ENCODE results near the gene SLC17A9. TPM values are rescaled to one million over a fixed set of nuclear protein-coding genes. Genes with fewer than 3 reads are reported as not detected.

SLC17A9 gene
- total and polyA plus RNA-seq, 10 donors: 18.8 to 95.3 (median 34.2) TPM

DNA sequence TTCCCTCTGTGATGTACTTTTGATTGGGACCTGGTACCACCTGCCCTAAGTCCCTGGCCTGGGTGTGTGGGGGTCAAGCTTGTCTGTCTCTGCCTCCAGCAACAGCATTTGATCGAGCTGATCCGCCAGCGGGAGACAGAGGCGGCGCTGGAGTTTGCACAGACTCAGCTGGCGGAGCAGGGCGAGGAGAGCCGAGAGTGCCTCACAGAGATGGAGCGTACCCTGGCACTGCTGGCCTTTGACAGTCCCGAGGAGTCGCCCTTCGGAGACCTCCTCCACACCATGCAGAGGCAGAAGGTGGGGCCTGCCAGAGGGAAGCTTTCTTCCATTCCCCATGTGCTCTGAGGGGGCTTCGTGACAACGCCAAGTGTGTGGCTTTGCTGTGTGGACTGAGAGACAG, 9.1 kb upstream of the SLC17A9 start:
- Histone ChIP-seq H3K4me3 (no peak overlapping the region), H3K9me3 (no peaks in the 10 kb centered on the region), H3K27ac (no peak overlapping the region), H3K36me3 (peaks cover 0 to 78% (median 69%) of the 10 kb centered on the region in 6 donors), H3K27me3 (replicated peaks in 1 of 7) (no peaks in the 10 kb centered on the region), H3K4me1 (peaks cover 13 to 43% (median 30%) of the 10 kb centered on the region in 6 donors)
- peak; percentile 68 for DNase-seq
- 95 to 97% (median 95%) methylated on average over 14 of the region's 14 CpGs for WGBS, 5 donors
- TF ChIP-seq POLR2A (IDR thresholded peaks at IDR 0.05): no peak
- intact Hi-C loops (cut with DNase I; ENCODE audit: low total_unique reads): no loop called here

DNA sequence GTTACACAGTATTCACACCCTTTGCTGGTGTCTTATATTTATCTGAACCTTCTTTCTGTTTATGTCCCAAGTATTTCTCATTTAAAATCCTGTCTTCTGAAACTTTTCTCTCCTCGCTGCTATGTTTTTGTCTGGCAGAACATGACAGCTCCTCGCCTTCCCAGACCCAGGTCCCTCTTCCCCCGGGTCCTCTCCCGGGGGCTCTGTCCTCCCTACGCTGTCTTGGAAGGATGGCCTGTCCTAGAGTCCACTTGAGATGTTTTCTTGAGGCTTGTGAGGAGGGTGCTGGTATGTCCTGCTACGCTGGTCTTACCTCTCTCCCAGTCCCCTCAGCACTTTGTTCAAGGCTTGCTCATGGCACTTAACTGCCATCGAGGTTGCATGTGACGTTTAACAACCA, 8.3 kb upstream of the SLC17A9 start:
- Histone ChIP-seq H3K4me1 (peaks cover 8 to 35% (median 24%) of the 10 kb centered on the region in 6 donors), H3K27ac (no peak overlapping the region), H3K4me3 (no peak overlapping the region), H3K27me3 (replicated peaks in 1 of 7) (no peaks in the 10 kb centered on the region), H3K36me3 (peaks cover 0 to 86% (median 70%) of the 10 kb centered on the region in 6 donors), H3K9me3 (no peaks in the 10 kb centered on the region)
- peak; percentile 28 for DNase-seq
- TF ChIP-seq, protein P1, sequence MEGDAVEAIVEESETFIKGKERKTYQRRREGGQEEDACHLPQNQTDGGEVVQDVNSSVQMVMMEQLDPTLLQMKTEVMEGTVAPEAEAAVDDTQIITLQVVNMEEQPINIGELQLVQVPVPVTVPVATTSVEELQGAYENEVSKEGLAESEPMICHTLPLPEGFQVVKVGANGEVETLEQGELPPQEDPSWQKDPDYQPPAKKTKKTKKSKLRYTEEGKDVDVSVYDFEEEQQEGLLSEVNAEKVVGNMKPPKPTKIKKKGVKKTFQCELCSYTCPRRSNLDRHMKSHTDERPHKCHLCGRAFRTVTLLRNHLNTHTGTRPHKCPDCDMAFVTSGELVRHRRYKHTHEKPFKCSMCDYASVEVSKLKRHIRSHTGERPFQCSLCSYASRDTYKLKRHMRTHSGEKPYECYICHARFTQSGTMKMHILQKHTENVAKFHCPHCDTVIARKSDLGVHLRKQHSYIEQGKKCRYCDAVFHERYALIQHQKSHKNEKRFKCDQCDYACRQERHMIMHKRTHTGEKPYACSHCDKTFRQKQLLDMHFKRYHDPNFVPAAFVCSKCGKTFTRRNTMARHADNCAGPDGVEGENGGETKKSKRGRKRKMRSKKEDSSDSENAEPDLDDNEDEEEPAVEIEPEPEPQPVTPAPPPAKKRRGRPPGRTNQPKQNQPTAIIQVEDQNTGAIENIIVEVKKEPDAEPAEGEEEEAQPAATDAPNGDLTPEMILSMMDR (IDR thresholded peaks at IDR 0.05 in 8 of 11, conservative IDR thresholded peaks at IDR 0.05 in 3 of 11): no peak
- TF ChIP-seq POLR2AphosphoS5 (IDR thresholded peaks at IDR 0.05): no peak
- TF ChIP-seq POLR2A (IDR thresholded peaks at IDR 0.05): no peak
- WGBS, 5 donors: 90 to 95% (median 94%) methylated on average over 8 of the region's 8 CpGs
- intact Hi-C loops (cut with DNase I; ENCODE audit: low total_unique reads): no loop called here

DNA sequence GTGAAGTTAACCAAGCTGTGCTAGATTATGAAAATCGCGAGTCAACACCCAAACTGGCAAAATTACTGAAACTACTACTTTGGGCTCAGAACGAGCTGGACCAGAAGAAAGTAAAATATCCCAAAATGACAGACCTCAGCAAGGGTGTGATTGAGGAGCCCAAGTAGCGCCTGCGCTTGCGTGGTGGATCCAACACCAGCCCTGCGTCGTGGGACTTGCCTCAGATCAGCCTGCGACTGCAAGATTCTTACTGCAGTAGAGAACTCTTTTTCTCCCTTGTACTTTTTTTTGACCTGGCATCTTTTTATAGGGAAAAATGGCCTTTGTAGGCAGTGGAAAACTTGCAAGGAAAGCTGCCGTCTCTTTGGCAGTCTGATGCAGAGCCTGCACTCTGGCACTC, 7.8 kb upstream of the SLC17A9 start:
- peak; percentile 46 for DNase-seq
- TF ChIP-seq, protein P1 (IDR thresholded peaks at IDR 0.05 in 8 of 11, conservative IDR thresholded peaks at IDR 0.05 in 3 of 11): no peak
- TF ChIP-seq POLR2A (IDR thresholded peaks at IDR 0.05): no peak
- no peak for TF ChIP-seq POLR2AphosphoS5 (IDR thresholded peaks at IDR 0.05)
- intact Hi-C loops (cut with DNase I; ENCODE audit: low total_unique reads): no loop called here
- no peaks in the 10 kb centered on the region for H3K27me3 ChIP-seq (replicated peaks in 1 of 7)
- no peak overlapping the region for H3K4me3 ChIP-seq
- no peaks in the 10 kb centered on the region for H3K9me3 ChIP-seq
- peaks cover 2 to 29% (median 18%) of the 10 kb centered on the region in 6 donors for H3K4me1 ChIP-seq
- H3K36me3 ChIP-seq: peaks cover 0 to 91% (median 72%) of the 10 kb centered on the region in 6 donors
- 93 to 97% (median 94%) methylated on average over 10 of the region's 10 CpGs for WGBS, 5 donors
- no peak overlapping the region for H3K27ac ChIP-seq

DNA sequence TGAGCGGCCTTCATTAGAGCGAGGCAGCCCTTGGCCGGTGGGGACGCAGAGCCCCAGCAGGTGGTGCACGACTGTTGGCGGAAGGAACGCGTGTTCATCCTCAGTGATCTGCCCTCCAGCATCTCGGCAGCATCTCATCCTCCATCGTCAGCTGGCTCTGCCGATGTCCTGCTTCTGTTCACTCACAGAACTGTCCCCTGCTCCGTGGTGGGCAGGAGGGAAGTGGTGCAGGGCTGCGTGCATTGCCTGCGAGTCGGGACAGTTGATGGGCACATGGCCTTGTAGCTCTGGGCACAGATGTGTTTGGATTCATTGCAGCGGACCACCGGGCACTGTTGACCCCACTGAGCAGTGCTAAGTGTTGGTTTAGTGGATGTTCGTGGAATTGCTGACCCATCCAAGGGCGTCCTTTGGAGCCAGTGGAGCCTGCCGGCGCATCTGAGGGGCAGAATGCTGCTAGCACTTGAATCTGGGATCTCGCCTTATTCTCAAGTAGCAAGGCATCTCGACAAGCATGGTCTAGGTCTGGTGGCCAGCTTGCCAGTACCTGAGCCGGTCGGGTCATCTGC, 6.7 kb upstream of the SLC17A9 start:
- H3K27ac ChIP-seq: no peak overlapping the region
- peak; percentile 64 for DNase-seq
- peaks cover 0 to 100% (median 74%) of the 10 kb centered on the region in 6 donors for H3K36me3 ChIP-seq
- TF ChIP-seq, protein P1 (IDR thresholded peaks at IDR 0.05 in 8 of 11, conservative IDR thresholded peaks at IDR 0.05 in 3 of 11): no peak
- TF ChIP-seq POLR2A (IDR thresholded peaks at IDR 0.05) (no peak), POLR2AphosphoS5 (IDR thresholded peaks at IDR 0.05) (peak in 1 of 3 donors; percentile 53)
- peaks cover 0 to 22% (median 8%) of the 10 kb centered on the region in 6 donors for H3K4me1 ChIP-seq
- no peak overlapping the region for H3K4me3 ChIP-seq
- no peaks in the 10 kb centered on the region for H3K27me3 ChIP-seq (replicated peaks in 1 of 7)
- intact Hi-C loops (cut with DNase I; ENCODE audit: low total_unique reads): no loop called here
- no peaks in the 10 kb centered on the region for H3K9me3 ChIP-seq
- 91 to 96% (median 92%) methylated on average over 21 to 25 of the region's 25 CpGs for WGBS, 5 donors

Data from spleen (tissue), 11 donors.